Glutamatergic neuron (in vitro differentiated cells): ENCODE results near the gene SGTA. TPM values are rescaled to one million over a fixed set of nuclear protein-coding genes. Genes with fewer than 3 reads are reported as not detected.

Experiments
- DNase-seq: peaks from one replicate; pipeline ENCODE4 v3.0.0; 2022
- H3K27ac Mint-ChIP-seq: one replicate; pipeline ENCODE4 v1.8.0; 2020; ENCODE audit warnings: mild to moderate bottlenecking, mixed read lengths, inconsistent platforms; ENCODE audit not compliant: unreplicated experiment
- H3K27me3 Mint-ChIP-seq: one replicate; pipeline ENCODE4 v1.8.0; 2020; ENCODE audit warnings: mild to moderate bottlenecking, moderate library complexity, mixed read lengths, inconsistent platforms; ENCODE audit not compliant: unreplicated experiment
- H3K36me3 Mint-ChIP-seq: one replicate; pipeline ENCODE4 v1.8.0; 2020; ENCODE audit warnings: mild to moderate bottlenecking, mixed read lengths, inconsistent platforms; ENCODE audit not compliant: unreplicated experiment
- H3K4me1 Mint-ChIP-seq: one replicate; pipeline ENCODE4 v1.8.0; 2020; ENCODE audit warnings: mild to moderate bottlenecking, low read depth, mixed read lengths, inconsistent platforms; ENCODE audit not compliant: unreplicated experiment
- H3K4me3 Mint-ChIP-seq: one replicate; pipeline ENCODE4 v1.8.0; 2020; ENCODE audit warnings: mild to moderate bottlenecking, mixed read lengths, inconsistent platforms; ENCODE audit not compliant: unreplicated experiment
- H3K9me3 Mint-ChIP-seq: one replicate; pipeline ENCODE4 v1.8.0; 2020; ENCODE audit warnings: mild to moderate bottlenecking, moderate library complexity, mixed read lengths, inconsistent platforms; ENCODE audit not compliant: unreplicated experiment
- total RNA-seq: library from RNA; stranded (reverse); fragmentation: NEBNext Ultra II Directional; extraction: Animal tissue kit (Norgen Biotek cat#: 25700); gene quantifications from one replicate; pipeline ENCODE4 v1.2.1, GENCODE V29; 2021; ENCODE audit not compliant: unreplicated experiment
- TF ChIP-seq, protein P1 (sequence below): fragments of 200-600 bp; sonication (generic); IDR thresholded peaks from one replicate; pipeline ENCODE4 v1.5.0; 2021; ENCODE audit not compliant: partially characterized antibody, unreplicated experiment

Gene SGTA
- total RNA-seq, 1 donor from 2014 or later, result 90.6 TPM

DNA sequence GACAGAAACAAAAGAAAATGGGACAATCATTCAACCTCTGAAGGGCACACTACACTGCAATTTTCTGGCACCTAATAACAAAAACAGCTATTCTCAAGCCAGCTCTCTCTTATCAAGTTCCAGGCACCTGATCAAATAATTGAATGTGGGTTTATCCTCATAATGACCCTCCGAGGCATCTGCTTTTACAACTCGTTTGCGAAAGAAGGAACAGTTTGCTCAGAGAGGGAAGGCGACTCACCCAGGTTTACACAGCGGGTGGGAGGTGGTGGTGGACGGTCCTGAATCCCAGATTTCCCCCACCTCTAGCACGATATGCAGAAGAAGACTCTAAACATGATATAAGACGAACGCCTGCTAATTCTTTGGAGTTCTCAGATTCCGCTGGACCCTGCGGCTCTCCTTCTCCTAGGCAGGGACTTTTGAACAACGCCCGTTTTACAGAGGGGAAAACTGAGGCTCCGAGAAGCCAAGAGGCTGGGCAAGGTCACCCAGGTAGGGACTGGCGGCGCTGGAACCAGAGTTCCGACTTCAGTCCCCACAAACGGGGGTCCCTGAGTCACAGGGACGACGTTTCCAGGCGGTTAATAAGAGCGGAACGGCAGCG, 641 bp downstream of the SGTA start:
- H3K27me3 Mint-ChIP-seq, result peaks cover 12% of the 10 kb centered on the region
- no peaks in the 10 kb centered on the region for H3K36me3 Mint-ChIP-seq
- H3K27ac Mint-ChIP-seq, result peak overlapping the region; percentile 89
- peaks cover 25% of the 10 kb centered on the region for H3K4me1 Mint-ChIP-seq
- TF ChIP-seq, protein P1, sequence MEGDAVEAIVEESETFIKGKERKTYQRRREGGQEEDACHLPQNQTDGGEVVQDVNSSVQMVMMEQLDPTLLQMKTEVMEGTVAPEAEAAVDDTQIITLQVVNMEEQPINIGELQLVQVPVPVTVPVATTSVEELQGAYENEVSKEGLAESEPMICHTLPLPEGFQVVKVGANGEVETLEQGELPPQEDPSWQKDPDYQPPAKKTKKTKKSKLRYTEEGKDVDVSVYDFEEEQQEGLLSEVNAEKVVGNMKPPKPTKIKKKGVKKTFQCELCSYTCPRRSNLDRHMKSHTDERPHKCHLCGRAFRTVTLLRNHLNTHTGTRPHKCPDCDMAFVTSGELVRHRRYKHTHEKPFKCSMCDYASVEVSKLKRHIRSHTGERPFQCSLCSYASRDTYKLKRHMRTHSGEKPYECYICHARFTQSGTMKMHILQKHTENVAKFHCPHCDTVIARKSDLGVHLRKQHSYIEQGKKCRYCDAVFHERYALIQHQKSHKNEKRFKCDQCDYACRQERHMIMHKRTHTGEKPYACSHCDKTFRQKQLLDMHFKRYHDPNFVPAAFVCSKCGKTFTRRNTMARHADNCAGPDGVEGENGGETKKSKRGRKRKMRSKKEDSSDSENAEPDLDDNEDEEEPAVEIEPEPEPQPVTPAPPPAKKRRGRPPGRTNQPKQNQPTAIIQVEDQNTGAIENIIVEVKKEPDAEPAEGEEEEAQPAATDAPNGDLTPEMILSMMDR, result no peak
- peaks cover 9% of the 10 kb centered on the region for H3K9me3 Mint-ChIP-seq
- H3K4me3 Mint-ChIP-seq, result peak overlapping the region; percentile 93
- DNase-seq, result no peak

DNA sequence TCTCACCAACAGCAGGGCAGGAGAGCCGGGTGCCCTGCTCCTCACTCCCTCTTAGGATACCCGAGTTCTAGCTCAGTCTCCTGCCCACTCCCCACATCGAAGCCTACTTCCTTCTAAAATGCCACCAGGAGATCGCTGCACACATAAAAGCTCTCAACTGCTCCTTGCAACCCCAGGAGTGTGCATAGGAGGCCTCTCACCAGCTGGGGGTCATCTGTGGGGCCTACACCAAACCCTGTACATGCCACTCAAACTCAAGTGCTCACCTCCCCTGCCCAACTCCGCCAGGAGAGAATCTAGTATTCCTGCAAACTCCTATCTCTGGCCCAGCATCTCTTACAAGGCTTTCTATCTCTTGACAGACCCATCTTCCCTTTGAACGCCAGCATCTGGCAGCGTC, 2.8 kb downstream of the SGTA start:
- Mint-ChIP-seq H3K27ac (peak overlapping the region; percentile 28), H3K9me3 (peaks cover 12% of the 10 kb centered on the region), H3K4me1 (peaks cover 30% of the 10 kb centered on the region), H3K36me3 (peaks cover 8% of the 10 kb centered on the region), H3K27me3 (peaks cover 14% of the 10 kb centered on the region), H3K4me3 (peak overlapping the region; percentile 2)
- DNase-seq, result no peak
- TF ChIP-seq, protein P1, result no peak

DNA sequence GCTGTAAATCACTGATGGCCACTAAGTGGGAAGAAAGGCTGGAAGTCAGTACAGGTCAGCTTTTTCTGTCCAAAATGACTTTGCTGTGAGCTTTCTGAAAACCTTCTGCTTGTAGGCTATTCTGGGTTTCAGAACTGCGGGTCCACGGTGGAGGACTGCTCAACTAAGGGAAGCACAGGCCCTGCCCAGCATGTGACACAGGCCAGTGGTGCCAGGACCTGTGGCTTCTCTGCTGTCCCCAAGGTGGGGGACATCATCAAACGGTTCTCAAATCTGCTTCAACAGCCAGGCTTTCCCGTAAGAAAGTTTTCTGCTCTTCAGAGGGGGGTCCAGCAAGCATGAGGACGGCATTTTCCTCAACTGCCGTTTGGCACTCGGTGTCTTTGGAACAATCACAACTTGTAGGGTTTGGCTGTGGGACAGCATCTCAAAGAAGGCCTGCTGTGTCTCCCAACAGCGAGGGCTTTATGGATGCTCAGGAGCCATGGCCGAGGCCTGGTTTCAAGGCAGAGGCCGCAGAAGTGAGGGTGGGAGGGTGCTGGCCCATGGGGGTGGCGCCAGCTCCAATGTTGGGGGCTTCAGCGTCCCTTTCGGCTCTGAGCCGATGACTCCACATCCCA, 3.8 kb downstream of the SGTA start:
- peaks cover 14% of the 10 kb centered on the region for H3K27me3 Mint-ChIP-seq
- DNase-seq, result no peak
- TF ChIP-seq, protein P1, result no peak
- peaks cover 14% of the 10 kb centered on the region for H3K9me3 Mint-ChIP-seq
- H3K27ac Mint-ChIP-seq, result no peak overlapping the region
- H3K4me3 Mint-ChIP-seq, result no peak overlapping the region
- peaks cover 32% of the 10 kb centered on the region for H3K4me1 Mint-ChIP-seq
- peaks cover 8% of the 10 kb centered on the region for H3K36me3 Mint-ChIP-seq

DNA sequence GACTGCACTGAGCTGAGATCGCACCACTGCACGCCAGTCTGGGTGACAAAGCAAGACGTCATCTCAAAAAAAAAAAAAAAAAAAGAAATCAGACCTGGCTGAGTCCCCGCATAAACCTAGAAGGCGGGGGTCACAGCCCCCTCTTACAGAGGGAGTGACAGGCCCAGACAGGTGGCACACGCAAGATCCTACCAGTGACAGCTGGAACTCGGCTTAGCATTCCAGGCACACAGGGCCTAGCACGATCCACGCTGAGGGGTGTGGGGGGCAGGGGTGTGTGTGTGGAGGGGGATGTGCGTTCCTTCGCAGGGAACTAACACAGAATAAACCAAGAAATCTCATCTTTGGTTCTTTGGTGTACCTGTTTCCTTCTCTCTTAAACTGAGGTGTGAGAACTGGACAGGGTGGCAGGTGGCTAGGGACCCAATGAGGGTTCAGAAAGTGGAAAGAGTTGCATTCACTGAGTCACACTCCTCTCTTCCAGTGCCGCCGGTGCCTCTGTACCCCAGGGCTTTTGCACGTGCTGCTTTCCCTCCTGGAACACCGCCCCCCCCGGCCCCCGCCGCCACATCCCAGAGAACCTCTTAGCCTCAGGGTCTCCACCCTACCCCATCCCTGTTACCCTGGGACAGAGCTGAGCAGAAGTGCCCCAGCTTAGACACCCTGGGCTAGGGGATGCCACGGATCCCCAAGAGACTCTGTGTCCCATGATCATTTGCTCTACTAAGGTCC, 5.0 kb downstream of the SGTA start:
- peaks cover 12% of the 10 kb centered on the region for H3K9me3 Mint-ChIP-seq
- H3K4me1 Mint-ChIP-seq, result peaks cover 27% of the 10 kb centered on the region
- H3K27ac Mint-ChIP-seq, result no peak overlapping the region
- no peak overlapping the region for H3K4me3 Mint-ChIP-seq
- H3K36me3 Mint-ChIP-seq, result peaks cover 8% of the 10 kb centered on the region
- no peak for DNase-seq
- TF ChIP-seq, protein P1, result no peak
- H3K27me3 Mint-ChIP-seq, result peaks cover 7% of the 10 kb centered on the region
